DND-41 (cell line): ENCODE data around the gene ADTRP.

Source experiments
- ATAC-seq: fragments of 200-7000 bp; cut with Tn5 transposase; 3 replicates; pipeline ENCODE4 v1.9.1; 2021; ENCODE audit warnings: low read depth; ENCODE audit not compliant: insufficient read depth
- DNase-seq: peaks from one replicate; pipeline ENCODE4 v3.0.0-alpha.2; 2020
- H2AFZ ChIP-seq: 2 replicates; pipeline ENCODE4 v1.6.0; 2012; ENCODE audit warnings: low read depth, low read length
- H3K27ac ChIP-seq: 2 replicates; pipeline ENCODE4 v1.5.1; 2012; ENCODE audit warnings: low read length, inconsistent platforms
- H3K27me3 ChIP-seq: fragments of 200-600 bp; sonication (generic); 2 replicates; pipeline ENCODE4 v1.6.0; 2012; ENCODE audit warnings: low read length, mild to moderate bottlenecking, inconsistent platforms; ENCODE audit not compliant: insufficient read depth, poor library complexity
- H3K36me3 ChIP-seq: 2 replicates; pipeline ENCODE4 v1.5.1; 2012; ENCODE audit warnings: low read length, inconsistent platforms; ENCODE audit not compliant: insufficient read depth
- H3K4me1 ChIP-seq: 2 replicates; pipeline ENCODE4 v1.5.1; 2012; ENCODE audit warnings: mild to moderate bottlenecking, low read length; ENCODE audit not compliant: insufficient read depth
- H3K4me2 ChIP-seq: 2 replicates; pipeline ENCODE4 v1.6.0; 2012; ENCODE audit warnings: mild to moderate bottlenecking, moderate library complexity, low read length, inconsistent platforms; ENCODE audit not compliant: insufficient read depth
- H3K4me3 ChIP-seq, 2 experiments: fragments of 200-600 bp in 1 of 2; shearing (Covaris generic) in 1 of 2; 2 replicates each; pipeline ENCODE4 v1.5.1; 2012 to 2016; ENCODE audit warnings: inconsistent platforms in 2 of 2, low read length in 2 of 2, mild to moderate bottlenecking in 2 of 2, low read depth in 1 of 2, moderate library complexity in 1 of 2
- H3K79me2 ChIP-seq: 2 replicates; pipeline ENCODE4 v1.6.0; 2012; ENCODE audit warnings: low read length, inconsistent platforms; ENCODE audit not compliant: insufficient read depth
- H3K9ac ChIP-seq: 2 replicates; pipeline ENCODE4 v1.6.0; 2012; ENCODE audit warnings: low read depth, mild to moderate bottlenecking, inconsistent platforms, low read length, moderate library complexity
- H3K9me3 ChIP-seq: 2 replicates; pipeline ENCODE4 v1.5.1; 2012; ENCODE audit warnings: low read length, moderate library complexity, mild to moderate bottlenecking, inconsistent platforms; ENCODE audit not compliant: insufficient read depth, severe bottlenecking
- H4K20me1 ChIP-seq: 2 replicates; pipeline ENCODE4 v1.6.0; 2012; ENCODE audit warnings: low read length; ENCODE audit not compliant: insufficient read depth
- CTCF ChIP-seq: IDR thresholded peaks from 2 replicates; pipeline ENCODE4 v1.5.1; 2012; ENCODE audit warnings: borderline replicate concordance, low read length, moderate library complexity, mild to moderate bottlenecking; ENCODE audit not compliant: poor library complexity, severe bottlenecking; ENCODE audit errors: extremely low read depth
- EZH2 ChIP-seq: IDR thresholded peaks from 3 replicates; pipeline ENCODE4 v1.6.1; 2012; ENCODE audit warnings: borderline replicate concordance, low read depth, mild to moderate bottlenecking, moderate library complexity, low read length, inconsistent platforms; ENCODE audit not compliant: severe bottlenecking

Gene ADTRP

GRCh38 chr6:11771473-11772048 lies 7.0 kb downstream of the ADTRP start:
- Histone ChIP-seq H3K36me3 (no peaks in the 10 kb centered on the region), H3K4me1 (no peaks in the 10 kb centered on the region), H3K27ac (no peak overlapping the region), H3K4me3 (no peak overlapping the region), H4K20me1 (no peaks in the 10 kb centered on the region), H2AFZ (no peak overlapping the region), H3K9ac (no peak overlapping the region), H3K27me3 (no peaks in the 10 kb centered on the region), H3K9me3 (no peaks in the 10 kb centered on the region), H3K4me2 (no peak overlapping the region), H3K79me2 (no peaks in the 10 kb centered on the region)
- DNase-seq (no peak), ATAC-seq (no peak)
- TF ChIP-seq CTCF, result no peak
- no peak for TF ChIP-seq EZH2

GRCh38 chr6:11770546-11771466 lies 7.8 kb downstream of the ADTRP start:
- no peaks in the 10 kb centered on the region for H3K4me1 ChIP-seq
- no peak overlapping the region for H3K9ac ChIP-seq
- no peak overlapping the region for H3K4me3 ChIP-seq
- no peak for TF ChIP-seq CTCF
- no peak for TF ChIP-seq EZH2
- H3K79me2 ChIP-seq, result no peaks in the 10 kb centered on the region
- no peaks in the 10 kb centered on the region for H3K27me3 ChIP-seq
- DNase-seq (no peak), ATAC-seq (no peak)
- no peaks in the 10 kb centered on the region for H4K20me1 ChIP-seq
- no peaks in the 10 kb centered on the region for H3K36me3 ChIP-seq
- no peak overlapping the region for H2AFZ ChIP-seq
- no peak overlapping the region for H3K27ac ChIP-seq
- H3K9me3 ChIP-seq, result no peaks in the 10 kb centered on the region
- H3K4me2 ChIP-seq, result no peak overlapping the region

GRCh38 chr6:11769811-11770545 lies 8.6 kb downstream of the ADTRP start:
- Histone ChIP-seq H3K27me3 (no peaks in the 10 kb centered on the region), H3K9ac (no peak overlapping the region), H3K9me3 (no peaks in the 10 kb centered on the region), H3K36me3 (no peaks in the 10 kb centered on the region), H3K79me2 (no peaks in the 10 kb centered on the region), H3K4me1 (no peaks in the 10 kb centered on the region), H3K27ac (no peak overlapping the region), H4K20me1 (no peaks in the 10 kb centered on the region), H2AFZ (no peak overlapping the region), H3K4me3 (no peak overlapping the region), H3K4me2 (no peak overlapping the region)
- DNase-seq, result no peak
- no peak for ATAC-seq
- TF ChIP-seq EZH2 (no peak), CTCF (no peak)
